22Rv1 (cell line): ENCODE data around the gene TERT.

Experiments
- CTCF ChIP-seq: fragments of 450-650 bp; IDR thresholded peaks from 2 replicates; pipeline ENCODE4 v1.5.1; 2017; ENCODE audit warnings: mild to moderate bottlenecking
- ZFX ChIP-seq: fragments of 450-650 bp; IDR thresholded peaks from 2 replicates; pipeline ENCODE4 v1.6.1; 2017; ENCODE audit warnings: antibody characterized with exemption, borderline replicate concordance

GRCh38 chr5:1304033-1304432, 9.2 kb upstream of the TERT start:
- TF ChIP-seq CTCF: no peak
- no peak for TF ChIP-seq ZFX
